ENCODE results near the gene LRBA.

The LRBA gene

DNA sequence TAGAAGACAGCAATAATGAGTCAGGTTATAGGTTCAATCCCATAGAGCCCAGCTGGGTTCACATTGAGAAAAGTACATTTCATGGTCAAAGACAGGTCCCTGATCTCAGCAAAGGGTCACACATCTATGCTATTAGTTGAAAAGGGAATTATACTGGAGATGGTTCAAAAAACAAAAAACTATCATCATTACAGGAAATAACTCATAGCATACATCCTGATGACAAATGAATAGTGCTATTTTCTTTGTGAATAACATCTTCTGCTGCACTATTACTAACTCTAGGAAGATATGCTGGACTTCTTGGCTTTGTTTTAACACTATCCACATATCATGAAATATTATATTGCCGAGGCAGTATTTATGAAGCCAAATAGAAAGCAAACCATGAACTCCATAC lies 635.6 kb downstream of the LRBA start:
- no peak for DNase-seq (ENCODE audit: low spot score)
- in situ Hi-C loops (cut with MboI; ENCODE audit: low sequenced_read_pairs, unreplicated experiment), result no loop called here
- TF ChIP-seq, protein P1, sequence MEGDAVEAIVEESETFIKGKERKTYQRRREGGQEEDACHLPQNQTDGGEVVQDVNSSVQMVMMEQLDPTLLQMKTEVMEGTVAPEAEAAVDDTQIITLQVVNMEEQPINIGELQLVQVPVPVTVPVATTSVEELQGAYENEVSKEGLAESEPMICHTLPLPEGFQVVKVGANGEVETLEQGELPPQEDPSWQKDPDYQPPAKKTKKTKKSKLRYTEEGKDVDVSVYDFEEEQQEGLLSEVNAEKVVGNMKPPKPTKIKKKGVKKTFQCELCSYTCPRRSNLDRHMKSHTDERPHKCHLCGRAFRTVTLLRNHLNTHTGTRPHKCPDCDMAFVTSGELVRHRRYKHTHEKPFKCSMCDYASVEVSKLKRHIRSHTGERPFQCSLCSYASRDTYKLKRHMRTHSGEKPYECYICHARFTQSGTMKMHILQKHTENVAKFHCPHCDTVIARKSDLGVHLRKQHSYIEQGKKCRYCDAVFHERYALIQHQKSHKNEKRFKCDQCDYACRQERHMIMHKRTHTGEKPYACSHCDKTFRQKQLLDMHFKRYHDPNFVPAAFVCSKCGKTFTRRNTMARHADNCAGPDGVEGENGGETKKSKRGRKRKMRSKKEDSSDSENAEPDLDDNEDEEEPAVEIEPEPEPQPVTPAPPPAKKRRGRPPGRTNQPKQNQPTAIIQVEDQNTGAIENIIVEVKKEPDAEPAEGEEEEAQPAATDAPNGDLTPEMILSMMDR (IDR thresholded peaks at IDR 0.05; ENCODE audit: borderline replicate concordance, control extremely low read depth, extremely low read depth, insufficient read depth, missing control alignments), result no peak

DNA sequence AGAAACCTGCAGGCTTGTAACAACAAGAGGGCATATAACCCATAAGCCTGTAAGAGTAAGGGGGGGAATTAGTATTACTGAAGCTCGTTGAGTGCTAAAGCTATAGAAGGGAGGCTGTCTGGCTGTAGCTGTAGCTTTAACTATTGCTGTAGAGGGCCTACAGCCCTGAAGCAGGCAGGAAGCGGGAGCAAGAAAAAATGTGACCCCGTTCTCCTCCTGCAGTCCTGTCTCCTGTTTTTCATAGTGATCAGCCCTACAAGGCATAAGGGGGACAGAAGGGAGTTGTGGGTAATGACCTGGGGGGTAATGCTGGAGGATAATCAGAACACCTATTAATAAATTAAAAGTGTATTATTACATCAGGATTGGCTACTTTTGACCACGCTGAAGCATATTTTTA lies 640.1 kb downstream of the LRBA start:
- TF ChIP-seq, protein P1 (IDR thresholded peaks at IDR 0.05; ENCODE audit: borderline replicate concordance, control extremely low read depth, extremely low read depth, insufficient read depth, missing control alignments), result no peak
- in situ Hi-C loops (cut with MboI; ENCODE audit: low sequenced_read_pairs, unreplicated experiment), result no loop called here
- DNase-seq (ENCODE audit: low spot score), result no peak

DNA sequence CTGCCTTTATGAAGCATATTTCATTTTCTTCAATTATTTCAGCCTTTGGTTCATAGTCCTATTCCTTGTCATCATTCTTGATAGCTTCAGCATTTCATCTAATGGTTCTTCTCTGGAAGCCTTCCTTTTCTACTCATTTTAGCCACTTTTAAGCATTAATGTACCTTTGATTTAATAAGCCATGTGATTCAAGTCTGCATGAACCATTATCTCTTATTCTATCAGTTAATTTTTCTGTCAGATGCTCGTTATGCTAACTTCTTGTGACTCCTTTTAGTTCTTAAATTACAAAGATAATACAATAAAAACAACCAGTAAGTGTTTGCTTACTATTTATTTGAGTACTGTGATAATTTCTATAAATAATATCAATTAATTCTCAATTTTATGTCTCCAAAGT lies 643.2 kb downstream of the LRBA start:
- TF ChIP-seq, protein P1 (IDR thresholded peaks at IDR 0.05; ENCODE audit: borderline replicate concordance, control extremely low read depth, extremely low read depth, insufficient read depth, missing control alignments), result no peak
- DNase-seq (ENCODE audit: low spot score), result no peak
- in situ Hi-C loops (cut with MboI; ENCODE audit: low sequenced_read_pairs, unreplicated experiment), result no loop called here

DNA sequence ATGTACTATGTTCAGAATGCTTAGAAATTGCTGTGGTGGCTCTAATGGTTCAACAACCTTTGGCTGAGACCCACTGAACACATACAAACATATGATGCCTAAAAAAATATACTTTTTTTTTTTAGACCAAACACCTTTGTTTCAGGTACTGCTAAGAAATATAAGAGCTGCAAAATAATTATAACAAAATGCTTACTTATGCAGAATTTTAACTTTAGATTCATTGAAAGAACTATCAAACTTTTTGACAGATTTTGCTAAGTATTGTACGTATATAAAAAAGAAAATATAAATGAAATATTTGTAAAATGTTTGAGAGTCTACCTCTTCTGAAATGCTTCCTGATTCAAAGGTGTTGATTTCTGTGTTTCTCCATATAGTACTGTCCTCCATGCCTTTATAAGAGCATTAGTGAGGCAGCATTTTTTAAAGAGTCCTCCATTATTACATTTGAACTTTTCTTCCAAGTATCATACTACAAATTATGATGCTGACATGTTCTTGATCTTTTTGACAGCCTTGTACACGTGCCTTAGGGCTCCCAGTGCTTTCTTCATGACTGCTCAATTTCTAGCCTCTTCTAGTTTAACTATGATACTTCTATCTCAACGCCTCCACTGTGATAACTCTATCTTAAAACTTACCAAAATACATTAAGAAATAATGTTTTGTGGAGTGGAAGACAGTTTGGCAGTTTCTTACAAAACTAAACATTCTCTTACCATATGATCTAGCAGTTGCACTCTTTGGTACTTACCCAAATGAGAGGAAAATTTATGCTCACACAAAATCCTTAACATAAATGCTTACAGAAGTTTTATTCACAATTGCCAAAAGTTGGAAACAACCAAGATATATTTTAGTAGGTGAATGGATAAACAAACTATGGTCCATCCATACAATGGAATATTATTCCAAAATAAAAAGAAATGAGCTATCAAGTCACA lies 645.4 kb downstream of the LRBA start:
- DNase-seq (ENCODE audit: low spot score), result no peak
- TF ChIP-seq, protein P1 (IDR thresholded peaks at IDR 0.05; ENCODE audit: borderline replicate concordance, control extremely low read depth, extremely low read depth, insufficient read depth, missing control alignments), result no peak
- in situ Hi-C loops (cut with MboI; ENCODE audit: low sequenced_read_pairs, unreplicated experiment), result no loop called here

DNA sequence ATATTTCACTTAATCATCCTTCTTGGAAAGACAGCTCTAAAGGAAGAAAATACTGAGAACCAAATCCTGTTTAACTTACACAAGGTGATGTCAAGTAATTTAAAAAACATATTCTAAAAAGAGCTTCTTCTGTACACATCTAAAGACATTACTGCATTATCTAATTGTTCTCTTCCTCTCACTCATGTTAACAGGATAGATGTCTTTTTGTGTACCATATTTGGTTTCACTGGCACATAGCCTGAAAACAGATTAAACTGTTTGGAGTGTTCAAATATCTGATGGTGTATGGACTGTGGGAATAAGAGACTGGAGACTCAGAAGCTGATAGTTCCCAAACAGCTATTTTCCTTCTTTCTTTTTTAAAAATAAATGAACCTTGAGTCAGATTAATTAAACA lies 646.4 kb downstream of the LRBA start:
- DNase-seq (ENCODE audit: low spot score), result no peak
- TF ChIP-seq, protein P1 (IDR thresholded peaks at IDR 0.05; ENCODE audit: borderline replicate concordance, control extremely low read depth, extremely low read depth, insufficient read depth, missing control alignments), result no peak
- in situ Hi-C loops (cut with MboI; ENCODE audit: low sequenced_read_pairs, unreplicated experiment), result no loop called here

DNA sequence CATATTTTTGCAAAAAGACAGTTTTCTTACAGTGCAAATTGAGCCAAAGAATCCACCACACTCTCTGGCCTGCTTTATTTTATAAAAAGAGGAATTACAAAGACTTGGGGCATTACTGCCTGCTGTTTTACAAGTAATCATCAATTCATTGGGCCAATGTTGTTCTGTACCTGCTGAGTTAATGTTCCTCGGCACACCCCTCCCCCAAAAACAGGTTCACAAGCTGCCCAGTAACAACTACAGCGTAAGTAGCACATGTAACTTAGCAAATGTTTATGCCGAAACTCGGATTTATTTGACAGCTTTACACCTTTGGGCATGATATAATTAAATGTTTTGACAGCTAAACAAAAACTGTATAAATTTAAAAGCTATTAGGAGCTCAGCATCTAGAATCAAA lies 647.8 kb downstream of the LRBA start:
- DNase-seq (ENCODE audit: low spot score), result no peak
- in situ Hi-C loops (cut with MboI; ENCODE audit: low sequenced_read_pairs, unreplicated experiment), result no loop called here
- TF ChIP-seq, protein P1 (IDR thresholded peaks at IDR 0.05; ENCODE audit: borderline replicate concordance, control extremely low read depth, extremely low read depth, insufficient read depth, missing control alignments), result no peak
